HG02870 (cell line): Measurements from ENCODE around the gene ARHGAP31.
"Not testable (repeated sequence)": the region's sequence is repeated elsewhere in the genome, so short reads cannot be mapped to it uniquely, and the experiment has no call there.

Source experiments
- ATAC-seq: cut with Tn5 transposase; IDR thresholded peaks from one replicate; pipeline ENCODE4 v1.9.1; 2021; ENCODE audit warnings: mild to moderate bottlenecking, moderate library complexity; ENCODE audit not compliant: unreplicated experiment

The ARHGAP31 gene, protein sequence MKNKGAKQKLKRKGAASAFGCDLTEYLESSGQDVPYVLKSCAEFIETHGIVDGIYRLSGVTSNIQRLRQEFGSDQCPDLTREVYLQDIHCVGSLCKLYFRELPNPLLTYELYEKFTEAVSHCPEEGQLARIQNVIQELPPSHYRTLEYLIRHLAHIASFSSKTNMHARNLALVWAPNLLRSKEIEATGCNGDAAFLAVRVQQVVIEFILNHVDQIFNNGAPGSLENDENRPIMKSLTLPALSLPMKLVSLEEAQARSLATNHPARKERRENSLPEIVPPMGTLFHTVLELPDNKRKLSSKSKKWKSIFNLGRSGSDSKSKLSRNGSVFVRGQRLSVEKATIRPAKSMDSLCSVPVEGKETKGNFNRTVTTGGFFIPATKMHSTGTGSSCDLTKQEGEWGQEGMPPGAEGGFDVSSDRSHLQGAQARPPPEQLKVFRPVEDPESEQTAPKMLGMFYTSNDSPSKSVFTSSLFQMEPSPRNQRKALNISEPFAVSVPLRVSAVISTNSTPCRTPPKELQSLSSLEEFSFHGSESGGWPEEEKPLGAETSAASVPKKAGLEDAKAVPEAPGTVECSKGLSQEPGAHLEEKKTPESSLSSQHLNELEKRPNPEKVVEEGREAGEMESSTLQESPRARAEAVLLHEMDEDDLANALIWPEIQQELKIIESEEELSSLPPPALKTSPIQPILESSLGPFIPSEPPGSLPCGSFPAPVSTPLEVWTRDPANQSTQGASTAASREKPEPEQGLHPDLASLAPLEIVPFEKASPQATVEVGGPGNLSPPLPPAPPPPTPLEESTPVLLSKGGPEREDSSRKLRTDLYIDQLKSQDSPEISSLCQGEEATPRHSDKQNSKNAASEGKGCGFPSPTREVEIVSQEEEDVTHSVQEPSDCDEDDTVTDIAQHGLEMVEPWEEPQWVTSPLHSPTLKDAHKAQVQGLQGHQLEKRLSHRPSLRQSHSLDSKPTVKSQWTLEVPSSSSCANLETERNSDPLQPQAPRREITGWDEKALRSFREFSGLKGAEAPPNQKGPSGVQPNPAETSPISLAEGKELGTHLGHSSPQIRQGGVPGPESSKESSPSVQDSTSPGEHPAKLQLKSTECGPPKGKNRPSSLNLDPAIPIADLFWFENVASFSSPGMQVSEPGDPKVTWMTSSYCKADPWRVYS (N-terminal part only)

DNA sequence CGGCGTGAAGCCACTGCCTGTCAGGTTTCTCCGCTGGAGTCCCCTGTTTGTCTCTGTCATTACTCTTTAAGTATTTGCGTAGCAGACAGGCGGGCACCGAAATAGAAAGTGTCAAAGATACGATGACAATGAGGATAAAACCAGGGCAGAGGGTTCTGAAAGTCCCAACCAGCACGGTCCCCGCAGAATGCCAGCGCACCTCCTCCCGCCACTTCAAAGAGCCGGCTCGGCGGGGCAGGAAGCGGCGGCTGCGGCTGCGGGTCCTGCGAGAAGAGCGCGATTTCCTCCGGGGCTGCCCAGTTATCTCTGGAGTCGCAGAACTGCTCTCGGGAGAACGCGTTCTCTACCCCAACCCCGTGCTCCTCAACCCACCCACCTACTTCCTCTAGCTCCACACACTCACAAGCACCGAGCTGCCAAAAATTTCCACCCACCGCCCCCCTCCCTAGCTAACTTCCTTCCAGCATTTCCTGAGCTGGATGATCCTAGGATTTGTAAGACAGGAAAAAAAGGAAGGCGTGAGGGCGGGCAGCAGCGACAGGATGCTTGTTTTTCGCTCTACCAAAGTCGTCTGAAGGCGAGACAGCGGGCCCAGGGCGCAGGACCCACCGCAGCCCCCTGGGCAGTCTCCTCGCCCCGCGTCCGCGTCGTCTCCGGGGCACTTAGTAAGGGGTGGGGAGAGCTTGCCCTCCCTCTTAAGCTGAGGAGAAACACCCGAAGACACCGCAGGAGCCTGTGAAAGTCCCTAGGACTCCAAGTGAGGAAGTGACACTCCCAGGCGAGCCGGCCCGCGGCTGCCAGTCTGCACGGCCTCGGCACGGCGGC, at the start of gene ARHGAP31:
ARHGAP31 (plus strand) TSS at position 513 of the 825 bp plus-strand sequence. CDS start 522 bp downstream, outside the sequence.
- peak; percentile 67 for ATAC-seq

DNA sequence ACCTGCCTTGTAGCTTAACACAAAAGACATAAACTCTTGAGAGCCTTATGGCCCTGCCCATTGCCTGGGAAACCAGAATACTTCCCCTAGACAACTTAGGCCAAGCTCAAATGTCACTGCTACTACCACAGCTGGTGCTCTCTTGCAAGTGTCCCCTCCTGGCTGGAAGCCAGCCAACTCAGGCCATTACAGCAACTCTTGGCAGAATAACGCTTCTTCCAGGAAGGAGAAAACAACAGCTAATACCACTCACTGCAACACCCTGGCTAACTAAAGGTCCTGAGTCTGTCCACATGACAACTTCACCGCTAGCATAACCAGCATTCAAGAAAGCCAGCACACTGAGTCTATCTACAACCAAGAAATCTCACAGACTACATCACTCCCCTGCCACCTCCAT, 48.4 kb upstream of the ARHGAP31 start:
- ATAC-seq = no peak

DNA sequence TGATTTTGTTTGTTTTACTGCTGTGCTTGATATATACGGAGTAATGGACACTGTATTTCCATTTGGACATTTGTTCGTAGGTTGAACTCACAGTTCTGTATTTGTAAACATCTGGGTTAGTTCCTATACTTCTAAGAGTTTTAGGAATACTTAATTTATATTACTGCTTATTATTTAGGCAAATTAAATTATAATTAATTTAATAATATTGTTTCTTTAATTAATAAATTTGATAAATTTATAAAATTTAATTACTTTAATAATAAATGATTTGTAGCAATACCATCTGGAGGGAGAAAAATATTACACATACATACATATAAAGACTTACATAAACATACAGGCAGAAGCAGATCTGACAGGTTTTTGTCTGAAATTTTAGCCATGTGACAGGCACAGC, 39.0 kb upstream of the ARHGAP31 start:
- ATAC-seq = no peak

DNA sequence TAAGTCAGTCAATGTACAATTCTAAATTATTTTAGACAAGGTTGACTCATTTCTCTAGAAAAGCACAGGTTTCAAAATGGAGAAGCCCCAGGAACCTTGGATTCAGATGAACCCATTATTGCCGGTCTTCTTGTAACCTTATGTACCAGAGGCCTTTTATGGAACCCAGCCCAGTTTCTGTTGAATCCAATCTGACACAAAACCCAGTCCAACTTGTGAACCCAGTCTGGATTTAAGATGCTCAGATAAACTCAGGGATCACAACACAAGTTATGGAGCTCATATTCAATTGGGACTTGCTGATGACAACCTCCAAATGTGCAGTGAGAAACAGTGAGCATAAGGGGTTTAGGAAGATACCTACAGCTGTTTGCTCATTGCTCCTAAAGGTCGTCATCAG, 37.1 kb upstream of the ARHGAP31 start:
- no peak for ATAC-seq

DNA sequence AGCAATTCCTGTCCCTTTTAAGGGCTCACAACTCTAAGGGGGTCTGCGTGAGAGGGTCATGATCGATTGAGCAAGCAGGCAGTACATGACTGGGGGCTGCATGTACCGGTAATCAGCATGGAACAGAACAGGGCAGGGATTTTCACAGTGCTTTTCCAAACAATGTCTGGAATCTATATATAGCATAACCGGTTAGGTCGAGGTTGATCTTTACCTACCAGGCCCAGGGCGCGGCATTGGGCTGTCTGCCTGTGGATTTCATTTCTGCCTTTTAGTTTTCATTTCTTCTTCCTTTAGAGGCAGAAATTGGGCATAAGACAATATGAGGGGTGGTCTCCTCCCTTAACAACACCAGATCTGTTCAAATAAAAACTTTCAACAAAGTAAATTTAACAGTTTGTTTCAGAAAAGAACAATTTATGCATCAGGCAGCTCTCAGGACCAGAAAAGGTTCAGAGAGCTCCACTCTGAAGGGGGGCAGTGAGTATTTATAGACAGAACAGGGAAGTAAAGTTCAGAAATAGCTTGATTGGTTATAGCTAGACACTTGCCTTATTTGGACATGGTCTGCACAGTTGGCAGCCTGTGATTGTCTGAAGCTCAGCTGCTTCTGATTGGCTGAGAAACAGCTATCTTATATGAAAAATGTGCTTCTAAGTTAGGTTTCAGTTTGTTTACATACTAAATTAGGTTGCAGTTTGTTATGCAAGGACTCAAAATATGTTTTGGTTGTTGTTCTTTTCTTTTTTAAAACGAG, 36.4 kb upstream of the ARHGAP31 start:
- ATAC-seq = peak; percentile 64

DNA sequence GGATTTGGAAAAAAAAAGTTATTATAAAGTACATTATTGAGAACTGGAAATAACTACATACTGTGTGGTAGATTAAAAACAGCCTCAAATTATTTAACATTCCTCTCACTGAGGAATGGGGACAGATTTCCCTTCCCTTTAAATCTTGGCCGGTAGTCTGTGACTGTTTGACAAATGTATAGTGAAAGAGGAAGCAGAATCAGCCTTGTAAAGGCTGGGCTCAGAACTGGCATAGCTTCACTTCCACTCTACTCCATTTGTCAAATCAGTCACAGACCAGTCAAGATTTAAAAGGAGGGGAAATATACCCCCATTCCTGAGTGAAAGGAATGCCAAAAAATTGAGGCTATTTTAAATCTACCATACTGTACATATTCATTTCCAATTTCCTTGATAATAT, 35.3 kb upstream of the ARHGAP31 start:
- peak; percentile 94 for ATAC-seq

DNA sequence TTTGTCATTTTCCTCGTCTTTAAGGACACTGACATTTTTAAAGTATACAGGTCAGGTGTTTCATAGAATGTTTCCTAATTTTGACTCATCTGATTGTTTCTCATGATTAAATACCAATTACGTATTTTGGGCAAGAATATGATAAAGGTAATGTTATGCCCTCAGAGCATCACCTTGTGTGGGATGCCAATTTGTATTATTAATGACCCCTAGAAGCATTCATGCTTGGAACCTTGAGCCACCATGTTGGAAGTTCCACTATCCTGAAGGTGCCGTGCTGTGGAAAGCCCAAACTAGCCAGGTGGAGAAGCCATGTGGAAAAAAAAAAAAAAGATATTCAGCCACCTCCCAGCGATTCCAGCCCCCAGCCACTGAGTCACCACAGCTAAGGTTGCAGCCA, 34.4 kb upstream of the ARHGAP31 start:
- no peak for ATAC-seq

DNA sequence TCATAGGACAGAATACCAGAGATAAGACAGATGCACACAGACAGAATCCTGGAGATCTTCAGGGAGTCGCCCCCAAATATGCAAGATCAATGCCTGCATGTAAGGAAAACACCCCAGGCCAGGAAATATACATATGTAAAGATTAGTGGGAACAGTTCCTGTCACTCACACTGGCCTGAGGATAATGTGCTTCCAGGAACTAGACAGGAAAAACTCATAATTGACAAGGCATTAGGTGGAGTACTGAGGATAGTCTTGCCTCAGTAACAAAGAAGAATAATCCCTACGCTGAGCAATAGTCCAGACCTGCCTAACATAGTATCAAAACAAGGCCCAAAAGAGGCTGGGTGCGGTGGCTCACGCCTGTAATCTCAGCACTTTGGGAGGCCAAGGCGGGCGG, 33.1 kb upstream of the ARHGAP31 start:
- ATAC-seq = no peak

DNA sequence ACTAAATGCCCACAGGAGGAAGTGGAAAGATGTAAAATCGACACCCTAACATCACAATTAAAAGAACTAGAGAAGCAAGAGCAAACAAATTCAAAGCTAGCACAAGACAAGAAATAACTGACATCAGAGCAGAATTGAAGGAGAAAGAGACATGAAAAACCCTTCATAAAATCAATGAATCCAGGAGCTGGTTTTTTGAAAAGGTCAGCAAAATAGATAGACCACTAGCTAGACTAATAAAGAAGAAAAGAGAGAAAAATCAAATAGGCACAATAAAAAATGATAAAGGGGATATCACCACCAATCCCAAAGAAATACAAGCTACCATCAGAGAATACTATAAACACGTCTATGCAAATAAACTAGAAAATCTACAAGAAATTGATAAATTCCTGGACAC, 24.0 kb upstream of the ARHGAP31 start:
- not testable (repeated sequence) for ATAC-seq

DNA sequence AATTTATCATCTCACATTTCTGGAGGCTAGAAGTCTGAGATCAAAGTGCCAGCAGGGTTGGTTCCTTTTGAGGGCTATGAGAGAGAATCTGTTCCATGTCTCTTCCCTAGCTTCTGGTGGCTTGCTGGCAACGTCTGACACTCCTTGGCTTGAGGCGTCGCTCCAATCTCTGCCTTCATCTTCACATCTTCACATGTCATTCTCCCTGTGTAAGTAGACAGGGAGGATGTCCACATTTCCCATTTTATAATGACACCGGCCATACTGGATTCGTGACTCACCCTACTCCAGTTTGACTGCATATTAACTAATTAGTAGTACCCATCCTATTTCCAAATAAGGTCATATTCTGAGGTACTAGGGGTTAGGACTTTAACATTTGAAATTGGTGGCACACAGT, 17.5 kb upstream of the ARHGAP31 start:
- no peak for ATAC-seq

DNA sequence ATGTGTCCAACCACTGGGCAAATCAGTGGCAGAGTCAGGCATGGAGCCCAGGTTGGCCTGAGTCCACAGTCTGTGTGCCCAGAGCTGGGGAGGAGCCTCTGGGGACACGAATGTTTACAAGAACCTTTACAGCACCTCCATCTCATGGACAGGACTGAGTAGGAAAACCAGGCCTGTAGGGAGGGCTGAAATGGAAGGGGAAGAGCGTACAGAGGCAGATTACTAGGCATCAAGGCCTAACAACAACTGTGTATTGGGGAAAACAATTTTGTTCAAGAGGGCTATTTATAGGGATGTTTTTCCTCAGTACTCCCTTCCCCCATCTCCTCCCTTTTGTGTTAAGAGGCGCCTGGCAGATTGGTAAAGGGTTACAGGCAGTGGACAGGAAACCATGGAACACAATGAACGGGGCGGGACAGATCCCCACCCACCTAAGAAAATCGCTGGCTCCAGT, 15.1 kb upstream of the ARHGAP31 start:
- ATAC-seq = no peak

DNA sequence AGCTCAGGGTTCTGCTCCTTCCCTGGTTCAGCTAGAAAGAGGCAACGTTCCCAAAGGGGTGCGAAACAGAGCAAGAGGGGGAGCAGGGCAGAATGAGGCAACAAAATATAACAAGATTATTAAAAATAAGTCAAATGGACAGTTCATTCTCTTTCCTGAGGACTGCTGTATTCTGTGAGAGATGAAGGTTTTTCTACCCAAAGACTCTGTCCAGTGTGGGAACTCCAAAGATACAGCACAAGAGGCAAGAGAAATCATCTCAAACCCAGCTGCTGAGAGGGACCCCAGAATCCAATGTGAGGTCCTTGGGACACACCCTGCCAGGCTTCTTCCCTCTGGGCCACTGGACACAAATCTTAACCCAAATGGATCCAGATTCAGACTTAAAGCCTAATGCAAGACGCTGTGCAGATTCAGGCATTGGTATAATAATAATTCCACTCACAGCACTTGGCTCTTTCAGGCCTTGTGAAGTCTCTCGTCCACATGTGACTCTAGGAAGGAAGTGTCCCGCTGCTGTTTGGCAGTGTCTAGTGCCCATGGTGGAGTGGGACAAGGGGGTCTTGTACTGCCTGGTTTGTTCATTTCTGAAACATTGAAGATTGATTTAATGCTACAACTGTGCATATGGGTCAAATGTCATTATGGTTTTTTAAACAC, 14.5 kb upstream of the ARHGAP31 start:
- ATAC-seq = no peak

DNA sequence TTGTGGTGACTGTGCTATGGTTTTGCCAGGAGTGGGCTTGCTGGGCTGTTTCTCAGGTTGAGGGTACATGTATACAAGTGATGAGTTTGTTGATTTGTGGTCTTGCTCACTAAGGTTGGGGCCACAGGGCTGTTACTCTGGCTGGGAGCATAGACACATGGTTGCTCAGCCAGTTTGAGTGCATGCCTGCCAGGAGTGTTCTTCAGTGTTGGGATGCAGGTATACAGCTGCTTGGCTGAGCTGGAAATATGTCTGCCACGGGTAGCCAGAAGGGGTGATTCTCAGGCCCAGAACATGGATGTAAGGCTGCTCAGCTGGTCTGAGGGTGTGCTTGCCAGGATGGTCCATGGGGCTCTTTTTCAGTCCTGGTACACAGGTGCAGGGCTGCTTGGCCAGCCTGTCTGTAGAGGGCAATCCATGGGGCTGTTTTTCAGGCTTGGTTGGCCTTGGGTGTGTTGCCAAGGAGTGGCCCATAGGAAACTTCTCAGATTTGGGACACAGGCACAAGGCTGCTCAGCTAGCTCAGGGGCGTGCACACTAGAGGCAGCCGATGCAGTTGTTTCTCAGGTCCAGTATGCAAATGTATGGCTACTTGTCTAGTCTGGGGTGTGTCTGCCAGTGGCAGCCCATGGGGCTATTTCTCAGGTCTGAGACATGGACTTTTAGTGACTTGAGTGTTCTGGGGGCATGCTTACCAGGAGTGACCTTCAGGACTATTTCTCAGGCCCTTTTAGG, 5.3 kb upstream of the ARHGAP31 start:
- no peak for ATAC-seq

DNA sequence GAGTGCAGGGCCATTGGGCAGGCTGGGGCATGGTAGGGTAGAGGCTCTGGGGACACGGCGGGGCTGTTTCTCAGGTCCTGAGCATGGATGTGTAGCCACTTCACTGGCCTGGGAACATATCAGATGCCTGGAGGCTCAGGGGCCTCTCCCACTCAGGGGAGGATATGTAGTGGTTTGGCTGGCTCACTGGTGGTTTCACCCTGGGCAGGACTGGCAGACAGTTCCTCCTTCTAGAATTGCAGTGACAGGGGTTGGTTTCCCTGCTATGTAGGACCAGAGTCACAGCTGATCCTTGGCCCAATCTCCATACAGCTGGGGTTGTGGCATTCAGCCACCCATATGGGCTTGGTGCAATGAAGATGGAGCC, 4.8 kb upstream of the ARHGAP31 start:
- ATAC-seq = no peak

DNA sequence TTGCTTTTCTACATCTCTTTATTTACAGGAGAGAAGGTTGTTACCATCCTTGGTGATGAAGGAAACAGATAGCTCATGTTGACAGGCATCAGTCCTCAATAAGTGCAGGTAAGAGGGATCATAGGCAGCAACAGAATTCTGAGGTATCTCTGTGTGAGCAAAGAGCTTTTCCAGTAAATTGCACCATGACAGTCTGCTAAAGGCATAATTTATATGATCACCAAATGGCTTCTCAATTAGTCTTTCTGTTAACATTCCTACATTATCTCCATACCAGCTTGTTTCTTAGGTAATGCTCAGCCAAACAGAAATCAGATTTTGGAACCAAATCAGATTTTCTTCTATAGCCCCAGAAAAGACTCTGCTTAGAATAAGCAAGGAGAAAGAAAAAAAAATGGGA, 3.6 kb upstream of the ARHGAP31 start:
- ATAC-seq = no peak

DNA sequence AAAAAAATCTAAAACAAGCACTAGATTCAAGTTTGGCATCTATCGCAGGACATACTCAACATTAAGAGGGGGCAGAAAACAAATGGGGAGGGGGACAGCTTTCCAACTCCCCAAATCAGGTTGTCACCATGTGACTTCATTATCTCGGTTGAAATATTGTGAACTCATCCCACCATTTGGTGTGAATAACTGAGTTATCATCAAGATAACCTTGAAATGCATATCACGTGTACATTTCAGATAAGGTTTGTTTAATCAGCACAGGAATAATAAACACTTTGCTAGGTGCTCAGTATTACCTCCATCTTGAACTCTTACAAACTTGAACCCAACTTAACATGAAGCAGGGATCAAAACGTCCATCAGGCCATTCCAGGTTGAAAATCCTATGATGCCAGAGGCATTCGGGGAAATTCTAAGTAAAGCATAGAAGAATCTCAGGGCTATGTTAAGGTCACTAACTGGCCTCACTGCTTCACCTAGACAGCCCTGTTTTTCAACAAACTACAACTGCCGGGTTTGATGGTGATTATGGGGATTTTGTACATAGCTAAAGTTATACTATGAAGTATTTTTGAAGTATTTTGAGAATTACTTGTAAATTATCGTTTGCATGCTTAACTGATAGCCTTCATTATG, 3.0 kb upstream of the ARHGAP31 start:
- no peak for ATAC-seq

DNA sequence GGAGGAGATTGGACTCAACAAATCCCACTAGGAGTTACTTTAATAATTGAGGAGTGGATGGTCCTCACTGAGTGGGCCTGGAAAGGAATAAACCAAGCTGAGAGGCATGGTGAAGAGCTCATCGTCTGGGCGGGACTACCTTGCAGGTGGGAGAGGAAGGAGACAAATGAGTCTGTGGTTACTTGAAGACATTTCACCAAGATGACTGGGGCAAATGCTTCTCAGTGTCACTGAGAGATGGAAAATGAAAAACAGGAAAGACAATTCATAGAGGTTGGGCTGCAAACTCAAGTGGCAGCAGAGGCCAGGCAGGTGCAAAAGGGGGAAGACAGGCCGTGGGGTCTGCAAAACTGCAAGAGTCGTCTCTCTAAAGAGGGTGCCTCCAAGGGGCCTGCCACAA, 1.5 kb upstream of the ARHGAP31 start:
- ATAC-seq = no peak
